CD8-positive, alpha-beta memory T cell (primary cell): ENCODE measurements around the gene MAST4. TPM values are rescaled to one million over a fixed set of nuclear protein-coding genes. Genes with fewer than 3 reads are reported as not detected.

Source experiments
- CTCF ChIA-PET: fragments of 350-600 bp; sonication (Branson Sonifier 250); formaldehyde crosslinking; loops from one replicate; lab custom pipeline; 2021; ENCODE audit warnings: antibody characterized with exemption; lab: Charles Lee
- POLR2A ChIA-PET: fragments of 350-600 bp; sonication (Branson Sonifier 250); formaldehyde crosslinking; loops from one replicate; lab custom pipeline; 2021; ENCODE audit warnings: antibody characterized with exemption; lab: Charles Lee
- DNase-seq, 5 donors: peaks; one replicate each; pipeline versions ENCODE4 v3.0.0 to v3.0.0-alpha.2; 2020 to 2022; ENCODE audit warnings: mixed read lengths in 1 of 5
- H3K27ac ChIP-seq: one replicate; pipeline ENCODE4 v1.7.0; 2013; ENCODE audit warnings: low read depth, mild to moderate bottlenecking, low read length, moderate library complexity
- H3K27me3 ChIP-seq: 2 replicates; pipeline ENCODE4 v1.7.0; 2013; ENCODE audit warnings: low read length, mild to moderate bottlenecking; ENCODE audit not compliant: insufficient read depth, poor library complexity, severe bottlenecking
- H3K36me3 ChIP-seq: 2 replicates; pipeline ENCODE4 v1.7.0; 2013; ENCODE audit warnings: mild to moderate bottlenecking, low read length, moderate library complexity; ENCODE audit not compliant: insufficient read depth
- H3K4me1 ChIP-seq: 2 replicates; pipeline ENCODE4 v1.7.0; 2013; ENCODE audit warnings: mild to moderate bottlenecking, low read length, moderate library complexity; ENCODE audit not compliant: insufficient read depth
- H3K4me3 ChIP-seq: 2 replicates; pipeline ENCODE4 v1.7.0; 2013; ENCODE audit warnings: mild to moderate bottlenecking, low read length
- H3K9me3 ChIP-seq: 2 replicates; pipeline ENCODE4 v1.7.0; 2013; ENCODE audit warnings: mild to moderate bottlenecking, low read length
- H3K27ac Mint-ChIP-seq, 8 donors: one replicate each; pipeline ENCODE4 v1.8.0; 2020 to 2021; ENCODE audit warnings: mixed read lengths in 8 of 8, mild to moderate bottlenecking in 6 of 8, inconsistent platforms in 3 of 8, moderate library complexity in 3 of 8
- H3K27me3 Mint-ChIP-seq, 2 donors: one replicate each; pipeline ENCODE4 v1.8.0; 2020 to 2021; ENCODE audit warnings: mixed read lengths in 2 of 2, mild to moderate bottlenecking in 1 of 2, moderate library complexity in 1 of 2
- H3K36me3 Mint-ChIP-seq, 3 donors: one replicate each; pipeline ENCODE4 v1.8.0; 2020 to 2021; ENCODE audit warnings: mixed read lengths in 3 of 3, inconsistent platforms in 1 of 3, mild to moderate bottlenecking in 1 of 3
- H3K4me1 Mint-ChIP-seq, 3 donors: one replicate each; pipeline ENCODE4 v1.8.0; 2020 to 2021; ENCODE audit warnings: mixed read lengths in 3 of 3, inconsistent platforms in 1 of 3, mild to moderate bottlenecking in 1 of 3
- H3K4me3 Mint-ChIP-seq, 7 donors: one replicate each; pipeline ENCODE4 v1.8.0; 2020 to 2021; ENCODE audit warnings: mixed read lengths in 7 of 7, mild to moderate bottlenecking in 6 of 7, moderate library complexity in 4 of 7, inconsistent platforms in 2 of 7
- H3K9me3 Mint-ChIP-seq, 5 donors: one replicate each; pipeline ENCODE4 v1.8.0; 2020 to 2022; ENCODE audit warnings: mixed read lengths in 5 of 5, mild to moderate bottlenecking in 3 of 5, moderate library complexity in 2 of 5, inconsistent platforms in 1 of 5
- polyA plus RNA-seq: library from polyadenylated mRNA; unstranded; fragments of 300-500 nt; fragmentation: Illumina TruSeq; gene quantifications from one replicate; pipeline ENCODE4 v1.2.3, GENCODE V29; 2021
- total RNA-seq, 2 experiments: library from RNA; stranded (reverse); gene quantifications; one replicate each; pipeline ENCODE4 v1.2.3, GENCODE V29; 2021

Gene MAST4
- total and polyA plus RNA-seq, 3 experiments from 2014 or later = 5.0 to 7.2 (median 6.5) TPM

- Histone ChIP-seq H3K4me3 (no peak overlapping the region), H3K27ac (no peak overlapping the region), H3K27me3 (no peaks in the 10 kb centered on the region), H3K9me3 (no peaks in the 10 kb centered on the region), H3K36me3 (no peaks in the 10 kb centered on the region), H3K4me1 (no peaks in the 10 kb centered on the region)
- peaks cover 0 to 8% (median 4%) of the 10 kb centered on the region in 3 donors for H3K4me1 Mint-ChIP-seq
- H3K36me3 Mint-ChIP-seq = no peaks in the 10 kb centered on the region
- H3K27me3 Mint-ChIP-seq = peaks cover 0 to 36% of the 10 kb centered on the region in 2 donors
- peaks cover 0 to 2% (median 0%) of the 10 kb centered on the region in 5 donors for H3K9me3 Mint-ChIP-seq
- CTCF ChIA-PET = no interaction called here
- H3K27ac Mint-ChIP-seq = no peak overlapping the region
- no peak overlapping the region for H3K4me3 Mint-ChIP-seq
- no peak for DNase-seq
- POLR2A ChIA-PET = no interaction called here
Observed at GRCh38 chr5:66956439-66956838, 360.2 kb downstream of the MAST4 start.

GRCh38 chr5:66958201-66958979, 362.2 kb downstream of the MAST4 start:
- Histone ChIP-seq H3K9me3 (no peaks in the 10 kb centered on the region), H3K27me3 (no peaks in the 10 kb centered on the region), H3K4me3 (no peak overlapping the region), H3K36me3 (no peaks in the 10 kb centered on the region), H3K27ac (no peak overlapping the region), H3K4me1 (no peaks in the 10 kb centered on the region)
- ChIA-PET POLR2A (interaction anchor here (0.5 kb wide), 1 partner anchor 10 kb away, joined by 3 read pairs; no protein-coding TSS in a partner anchor), CTCF (interaction anchor here (1.3 kb wide), 1 partner anchor 10 kb away, joined by 3 read pairs; no protein-coding TSS in a partner anchor)
- no peaks in the 10 kb centered on the region for H3K36me3 Mint-ChIP-seq
- DNase-seq = no peak
- H3K4me3 Mint-ChIP-seq = no peak overlapping the region
- peaks cover 0 to 36% of the 10 kb centered on the region in 2 donors for H3K27me3 Mint-ChIP-seq
- H3K27ac Mint-ChIP-seq = peak overlapping the region in 1 of 8 donors; percentile 16
- no peaks in the 10 kb centered on the region for H3K9me3 Mint-ChIP-seq
- H3K4me1 Mint-ChIP-seq = no peaks in the 10 kb centered on the region

GRCh38 chr5:66958980-66959641, 362.9 kb downstream of the MAST4 start:
- Mint-ChIP-seq H3K4me3 (no peak overlapping the region), H3K27ac (no peak overlapping the region), H3K4me1 (no peaks in the 10 kb centered on the region), H3K36me3 (no peaks in the 10 kb centered on the region), H3K9me3 (no peaks in the 10 kb centered on the region), H3K27me3 (peaks cover 0 to 32% of the 10 kb centered on the region in 2 donors)
- no peak overlapping the region for H3K27ac ChIP-seq
- no peaks in the 10 kb centered on the region for H3K27me3 ChIP-seq
- CTCF ChIA-PET = interaction anchor here (1.3 kb wide), 1 partner anchor 10 kb away, joined by 3 read pairs; no protein-coding TSS in a partner anchor
- no peaks in the 10 kb centered on the region for H3K36me3 ChIP-seq
- no peaks in the 10 kb centered on the region for H3K4me1 ChIP-seq
- DNase-seq = no peak
- no peak overlapping the region for H3K4me3 ChIP-seq
- POLR2A ChIA-PET = no interaction called here
- H3K9me3 ChIP-seq = no peaks in the 10 kb centered on the region

- Mint-ChIP-seq H3K9me3 (no peaks in the 10 kb centered on the region), H3K4me3 (no peak overlapping the region), H3K36me3 (no peaks in the 10 kb centered on the region), H3K27me3 (peaks cover 0 to 29% of the 10 kb centered on the region in 2 donors), H3K4me1 (no peaks in the 10 kb centered on the region), H3K27ac (no peak overlapping the region)
- no peak for DNase-seq
- no peaks in the 10 kb centered on the region for H3K27me3 ChIP-seq
- no peaks in the 10 kb centered on the region for H3K36me3 ChIP-seq
- H3K4me1 ChIP-seq = no peaks in the 10 kb centered on the region
- ChIA-PET CTCF (interaction anchor here (1.3 kb wide), 1 partner anchor 11 kb away, joined by 3 read pairs; no protein-coding TSS in a partner anchor), POLR2A (interaction anchor here (0.6 kb wide), 1 partner anchor 40 kb away, joined by 6 read pairs; no protein-coding TSS in a partner anchor)
- H3K4me3 ChIP-seq = no peak overlapping the region
- no peak overlapping the region for H3K27ac ChIP-seq
- H3K9me3 ChIP-seq = no peaks in the 10 kb centered on the region
Observed at GRCh38 chr5:66959653-66960052, 363.5 kb downstream of the MAST4 start.

GRCh38 chr5:66960369-66961137, 364.4 kb downstream of the MAST4 start:
- H3K9me3 Mint-ChIP-seq = no peaks in the 10 kb centered on the region
- H3K4me3 Mint-ChIP-seq = no peak overlapping the region
- no peaks in the 10 kb centered on the region for H3K9me3 ChIP-seq
- H3K4me3 ChIP-seq = no peak overlapping the region
- H3K36me3 ChIP-seq = no peaks in the 10 kb centered on the region
- peaks cover 0 to 23% of the 10 kb centered on the region in 2 donors for H3K27me3 Mint-ChIP-seq
- no peaks in the 10 kb centered on the region for H3K4me1 ChIP-seq
- no peak for DNase-seq
- no peaks in the 10 kb centered on the region for H3K4me1 Mint-ChIP-seq
- no peaks in the 10 kb centered on the region for H3K27me3 ChIP-seq
- ChIA-PET POLR2A (interaction anchor here (0.6 kb wide), 1 partner anchor 41 kb away, joined by 6 read pairs; no protein-coding TSS in a partner anchor), CTCF (no interaction called here)
- H3K27ac Mint-ChIP-seq = no peak overlapping the region
- no peaks in the 10 kb centered on the region for H3K36me3 Mint-ChIP-seq
- H3K27ac ChIP-seq = no peak overlapping the region

GRCh38 chr5:66963559-66963971, 367.4 kb downstream of the MAST4 start:
- Mint-ChIP-seq H3K4me3 (no peak overlapping the region), H3K27ac (no peak overlapping the region), H3K36me3 (no peaks in the 10 kb centered on the region), H3K9me3 (no peaks in the 10 kb centered on the region), H3K27me3 (peaks cover 0 to 7% of the 10 kb centered on the region in 2 donors), H3K4me1 (no peaks in the 10 kb centered on the region)
- H3K4me3 ChIP-seq = no peak overlapping the region
- ChIA-PET POLR2A (no interaction called here), CTCF (no interaction called here)
- no peaks in the 10 kb centered on the region for H3K9me3 ChIP-seq
- no peaks in the 10 kb centered on the region for H3K36me3 ChIP-seq
- no peak for DNase-seq
- no peaks in the 10 kb centered on the region for H3K4me1 ChIP-seq
- H3K27me3 ChIP-seq = no peaks in the 10 kb centered on the region
- H3K27ac ChIP-seq = no peak overlapping the region

GRCh38 chr5:66966439-66966838, 370.2 kb downstream of the MAST4 start:
- Histone ChIP-seq H3K9me3 (no peaks in the 10 kb centered on the region), H3K36me3 (no peaks in the 10 kb centered on the region), H3K4me1 (no peaks in the 10 kb centered on the region), H3K4me3 (no peak overlapping the region), H3K27me3 (no peaks in the 10 kb centered on the region), H3K27ac (no peak overlapping the region)
- CTCF ChIA-PET = interaction anchor here (1.6 kb wide), 1 partner anchor 22 kb away, joined by 5 read pairs; no protein-coding TSS in a partner anchor
- H3K4me1 Mint-ChIP-seq = no peaks in the 10 kb centered on the region
- POLR2A ChIA-PET = no interaction called here
- no peak for DNase-seq
- peak overlapping the region in 1 of 8 donors; percentile 2 for H3K27ac Mint-ChIP-seq
- H3K4me3 Mint-ChIP-seq = no peak overlapping the region
- H3K9me3 Mint-ChIP-seq = no peaks in the 10 kb centered on the region
- no peaks in the 10 kb centered on the region for H3K36me3 Mint-ChIP-seq
- H3K27me3 Mint-ChIP-seq = no peaks in the 10 kb centered on the region
